CD8-positive, alpha-beta memory T cell (primary cell): ENCODE data around the gene TBX2. TPM values are rescaled to one million over a fixed set of nuclear protein-coding genes. Genes with fewer than 3 reads are reported as not detected.

ENCODE experiments used
- CTCF ChIA-PET: fragments of 350-600 bp; sonication (Branson Sonifier 250); formaldehyde crosslinking; loops from one replicate; lab custom pipeline; 2021; ENCODE audit warnings: antibody characterized with exemption; lab: Charles Lee
- POLR2A ChIA-PET: fragments of 350-600 bp; sonication (Branson Sonifier 250); formaldehyde crosslinking; loops from one replicate; lab custom pipeline; 2021; ENCODE audit warnings: antibody characterized with exemption; lab: Charles Lee
- DNase-seq, 5 donors: peaks; one replicate each; pipeline versions ENCODE4 v3.0.0 to v3.0.0-alpha.2; 2020 to 2022; ENCODE audit warnings: mixed read lengths in 1 of 5
- H3K27ac ChIP-seq: one replicate; pipeline ENCODE4 v1.7.0; 2013; ENCODE audit warnings: low read depth, mild to moderate bottlenecking, low read length, moderate library complexity
- H3K27me3 ChIP-seq: 2 replicates; pipeline ENCODE4 v1.7.0; 2013; ENCODE audit warnings: low read length, mild to moderate bottlenecking; ENCODE audit not compliant: insufficient read depth, poor library complexity, severe bottlenecking
- H3K36me3 ChIP-seq: 2 replicates; pipeline ENCODE4 v1.7.0; 2013; ENCODE audit warnings: mild to moderate bottlenecking, low read length, moderate library complexity; ENCODE audit not compliant: insufficient read depth
- H3K4me1 ChIP-seq: 2 replicates; pipeline ENCODE4 v1.7.0; 2013; ENCODE audit warnings: mild to moderate bottlenecking, low read length, moderate library complexity; ENCODE audit not compliant: insufficient read depth
- H3K4me3 ChIP-seq: 2 replicates; pipeline ENCODE4 v1.7.0; 2013; ENCODE audit warnings: mild to moderate bottlenecking, low read length
- H3K9me3 ChIP-seq: 2 replicates; pipeline ENCODE4 v1.7.0; 2013; ENCODE audit warnings: mild to moderate bottlenecking, low read length
- H3K27ac Mint-ChIP-seq, 8 donors: one replicate each; pipeline ENCODE4 v1.8.0; 2020 to 2021; ENCODE audit warnings: mixed read lengths in 8 of 8, mild to moderate bottlenecking in 6 of 8, inconsistent platforms in 3 of 8, moderate library complexity in 3 of 8
- H3K27me3 Mint-ChIP-seq, 2 donors: one replicate each; pipeline ENCODE4 v1.8.0; 2020 to 2021; ENCODE audit warnings: mixed read lengths in 2 of 2, mild to moderate bottlenecking in 1 of 2, moderate library complexity in 1 of 2
- H3K36me3 Mint-ChIP-seq, 3 donors: one replicate each; pipeline ENCODE4 v1.8.0; 2020 to 2021; ENCODE audit warnings: mixed read lengths in 3 of 3, inconsistent platforms in 1 of 3, mild to moderate bottlenecking in 1 of 3
- H3K4me1 Mint-ChIP-seq, 3 donors: one replicate each; pipeline ENCODE4 v1.8.0; 2020 to 2021; ENCODE audit warnings: mixed read lengths in 3 of 3, inconsistent platforms in 1 of 3, mild to moderate bottlenecking in 1 of 3
- H3K4me3 Mint-ChIP-seq, 7 donors: one replicate each; pipeline ENCODE4 v1.8.0; 2020 to 2021; ENCODE audit warnings: mixed read lengths in 7 of 7, mild to moderate bottlenecking in 6 of 7, moderate library complexity in 4 of 7, inconsistent platforms in 2 of 7
- H3K9me3 Mint-ChIP-seq, 5 donors: one replicate each; pipeline ENCODE4 v1.8.0; 2020 to 2022; ENCODE audit warnings: mixed read lengths in 5 of 5, mild to moderate bottlenecking in 3 of 5, moderate library complexity in 2 of 5, inconsistent platforms in 1 of 5
- polyA plus RNA-seq: library from polyadenylated mRNA; unstranded; fragments of 300-500 nt; fragmentation: Illumina TruSeq; gene quantifications from one replicate; pipeline ENCODE4 v1.2.3, GENCODE V29; 2021
- total RNA-seq, 2 experiments: library from RNA; stranded (reverse); gene quantifications; one replicate each; pipeline ENCODE4 v1.2.3, GENCODE V29; 2021

The TBX2 gene
- total and polyA plus RNA-seq, 3 experiments from 2014 or later, result 0.11 to 0.13 TPM; not detected in 1

DNA sequence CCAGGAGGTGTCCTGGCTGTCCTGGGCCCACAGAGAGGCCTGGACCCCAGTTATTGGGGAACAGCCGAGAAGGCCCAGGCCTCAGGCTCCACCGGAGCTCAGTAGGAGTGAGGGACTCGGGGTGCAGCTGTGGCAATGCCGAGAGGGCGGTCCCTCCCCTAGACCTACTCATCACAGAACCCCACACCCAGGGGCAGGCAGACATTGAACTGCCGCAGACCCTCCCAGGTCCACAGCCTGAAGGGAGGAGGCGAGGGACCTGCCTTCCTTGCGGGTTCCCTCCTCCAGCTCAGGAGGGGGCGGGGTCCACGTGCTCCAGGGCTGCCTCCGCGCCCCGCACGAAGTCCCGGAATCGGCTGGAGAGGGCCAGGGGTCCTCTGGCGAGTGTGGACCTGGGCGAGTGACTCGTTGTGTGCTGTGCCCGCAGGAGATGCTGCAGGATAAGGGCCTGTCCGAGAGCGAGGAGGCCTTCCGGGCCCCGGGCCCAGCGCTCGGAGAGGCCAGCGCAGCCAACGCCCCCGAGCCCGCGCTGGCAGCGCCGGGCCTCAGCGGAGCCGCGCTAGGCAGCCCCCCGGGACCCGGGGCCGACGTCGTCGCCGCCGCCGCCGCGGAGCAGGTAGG lies 56.5 kb downstream of the TBX2 start:
- Histone ChIP-seq H3K4me1 (peaks cover 1% of the 10 kb centered on the region), H3K36me3 (no peaks in the 10 kb centered on the region), H3K27ac (no peak overlapping the region), H3K27me3 (peaks cover 58% of the 10 kb centered on the region), H3K9me3 (no peaks in the 10 kb centered on the region), H3K4me3 (no peak overlapping the region)
- CTCF ChIA-PET, result no interaction called here
- DNase-seq, result no peak
- H3K27ac Mint-ChIP-seq, result no peak overlapping the region
- peaks cover 23 to 46% (median 33%) of the 10 kb centered on the region in 3 donors for H3K4me1 Mint-ChIP-seq
- H3K27me3 Mint-ChIP-seq, result peaks cover 71 to 77% of the 10 kb centered on the region in 2 donors
- H3K9me3 Mint-ChIP-seq, result peaks cover 0 to 2% (median 0%) of the 10 kb centered on the region in 5 donors
- no peaks in the 10 kb centered on the region for H3K36me3 Mint-ChIP-seq
- no peak overlapping the region for H3K4me3 Mint-ChIP-seq
- POLR2A ChIA-PET, result no interaction called here

GRCh38 chr17:61456688-61457225 lies 57.1 kb downstream of the TBX2 start:
- CTCF ChIA-PET, result no interaction called here
- Histone ChIP-seq H3K4me3 (no peak overlapping the region), H3K36me3 (no peaks in the 10 kb centered on the region), H3K27me3 (peaks cover 57% of the 10 kb centered on the region), H3K4me1 (peaks cover 5% of the 10 kb centered on the region), H3K9me3 (no peaks in the 10 kb centered on the region), H3K27ac (no peak overlapping the region)
- peaks cover 25 to 48% (median 33%) of the 10 kb centered on the region in 3 donors for H3K4me1 Mint-ChIP-seq
- H3K27me3 Mint-ChIP-seq, result peaks cover 73 to 82% of the 10 kb centered on the region in 2 donors
- H3K36me3 Mint-ChIP-seq, result no peaks in the 10 kb centered on the region
- DNase-seq, result no peak
- H3K4me3 Mint-ChIP-seq, result peak overlapping the region in 5 of 7 donors; percentile 52 to 73 (median 67)
- POLR2A ChIA-PET, result no interaction called here
- H3K9me3 Mint-ChIP-seq, result peaks cover 0 to 2% (median 0%) of the 10 kb centered on the region in 5 donors
- H3K27ac Mint-ChIP-seq, result no peak overlapping the region

- POLR2A ChIA-PET, result no interaction called here
- Mint-ChIP-seq H3K36me3 (no peaks in the 10 kb centered on the region), H3K4me1 (peaks cover 26 to 51% (median 33%) of the 10 kb centered on the region in 3 donors), H3K27me3 (peaks cover 73 to 86% of the 10 kb centered on the region in 2 donors), H3K9me3 (peaks cover 0 to 2% (median 0%) of the 10 kb centered on the region in 5 donors), H3K4me3 (peak overlapping the region in 6 of 7 donors; percentile 46 to 73 (median 65)), H3K27ac (peak overlapping the region in 1 of 8 donors; percentile 44)
- Histone ChIP-seq H3K4me3 (no peak overlapping the region), H3K27me3 (peaks cover 55% of the 10 kb centered on the region), H3K9me3 (no peaks in the 10 kb centered on the region), H3K4me1 (peaks cover 5% of the 10 kb centered on the region), H3K36me3 (no peaks in the 10 kb centered on the region), H3K27ac (no peak overlapping the region)
- CTCF ChIA-PET, result no interaction called here
- no peak for DNase-seq
Observed at GRCh38 chr17:61457226-61457983, 57.8 kb downstream of the TBX2 start.

- H3K27ac Mint-ChIP-seq, result peak overlapping the region in 1 of 8 donors; percentile 44
- ChIA-PET CTCF (no interaction called here), POLR2A (no interaction called here)
- Histone ChIP-seq H3K9me3 (no peaks in the 10 kb centered on the region), H3K36me3 (no peaks in the 10 kb centered on the region), H3K27me3 (peaks cover 50% of the 10 kb centered on the region), H3K4me1 (peaks cover 5% of the 10 kb centered on the region), H3K27ac (no peak overlapping the region), H3K4me3 (no peak overlapping the region)
- peaks cover 24 to 50% (median 31%) of the 10 kb centered on the region in 3 donors for H3K4me1 Mint-ChIP-seq
- no peaks in the 10 kb centered on the region for H3K36me3 Mint-ChIP-seq
- peak overlapping the region in 3 of 7 donors; percentile 52 to 73 (median 54) for H3K4me3 Mint-ChIP-seq
- peaks cover 68 to 86% of the 10 kb centered on the region in 2 donors for H3K27me3 Mint-ChIP-seq
- H3K9me3 Mint-ChIP-seq, result peaks cover 0 to 2% (median 0%) of the 10 kb centered on the region in 5 donors
- DNase-seq, result no peak
Observed at GRCh38 chr17:61458000-61458399, 58.4 kb downstream of the TBX2 start.

GRCh38 chr17:61458421-61459141 lies 58.9 kb downstream of the TBX2 start:
- POLR2A ChIA-PET, result no interaction called here
- H3K9me3 ChIP-seq, result no peaks in the 10 kb centered on the region
- Mint-ChIP-seq H3K27ac (no peak overlapping the region), H3K36me3 (no peaks in the 10 kb centered on the region), H3K4me3 (peak overlapping the region in 3 of 7 donors; percentile 8 to 54 (median 52)), H3K27me3 (peaks cover 65 to 85% of the 10 kb centered on the region in 2 donors), H3K9me3 (peaks cover 0 to 2% (median 0%) of the 10 kb centered on the region in 5 donors), H3K4me1 (peaks cover 22 to 48% (median 30%) of the 10 kb centered on the region in 3 donors)
- peaks cover 50% of the 10 kb centered on the region for H3K27me3 ChIP-seq
- no peaks in the 10 kb centered on the region for H3K36me3 ChIP-seq
- H3K4me1 ChIP-seq, result peaks cover 5% of the 10 kb centered on the region
- CTCF ChIA-PET, result no interaction called here
- no peak overlapping the region for H3K27ac ChIP-seq
- no peak for DNase-seq
- no peak overlapping the region for H3K4me3 ChIP-seq

Other genes starting within 250 kb of the TBX2 start
- gene TBX4, start 52.6 kb downstream of the TBX2 start, total RNA-seq, result not detected
- not detected for gene TBX4, start 52.6 kb downstream of the TBX2 start, polyA plus RNA-seq
- gene NACA2, start 191.4 kb downstream of the TBX2 start, total RNA-seq, result not detected
- gene NACA2, start 191.4 kb downstream of the TBX2 start, polyA plus RNA-seq, result not detected